Hepatocyte (in vitro differentiated cells): Measurements from ENCODE around the gene HECTD1.

Experiments used
- EZH2 ChIP-seq: fragments of 200-600 bp; sonication (generic); IDR thresholded peaks from 2 replicates; pipeline ENCODE4 v1.6.1; 2016; ENCODE audit warnings: antibody characterized with exemption, mild to moderate bottlenecking, borderline replicate concordance
- EZH2phosphoT487 ChIP-seq: fragments of 200-600 bp; sonication (generic); IDR thresholded peaks from one replicate; pipeline ENCODE4 v1.6.1; 2018; ENCODE audit warnings: antibody characterized with exemption, mild to moderate bottlenecking, low read depth, moderate library complexity; ENCODE audit not compliant: unreplicated experiment, severe bottlenecking
- TF ChIP-seq, protein P1 (sequence below): fragments of 200-600 bp; sonication (generic); IDR thresholded peaks from 2 replicates; pipeline ENCODE4 v1.5.1; 2016; ENCODE audit warnings: antibody characterized with exemption, mild to moderate bottlenecking; ENCODE audit not compliant: poor library complexity

DNA sequence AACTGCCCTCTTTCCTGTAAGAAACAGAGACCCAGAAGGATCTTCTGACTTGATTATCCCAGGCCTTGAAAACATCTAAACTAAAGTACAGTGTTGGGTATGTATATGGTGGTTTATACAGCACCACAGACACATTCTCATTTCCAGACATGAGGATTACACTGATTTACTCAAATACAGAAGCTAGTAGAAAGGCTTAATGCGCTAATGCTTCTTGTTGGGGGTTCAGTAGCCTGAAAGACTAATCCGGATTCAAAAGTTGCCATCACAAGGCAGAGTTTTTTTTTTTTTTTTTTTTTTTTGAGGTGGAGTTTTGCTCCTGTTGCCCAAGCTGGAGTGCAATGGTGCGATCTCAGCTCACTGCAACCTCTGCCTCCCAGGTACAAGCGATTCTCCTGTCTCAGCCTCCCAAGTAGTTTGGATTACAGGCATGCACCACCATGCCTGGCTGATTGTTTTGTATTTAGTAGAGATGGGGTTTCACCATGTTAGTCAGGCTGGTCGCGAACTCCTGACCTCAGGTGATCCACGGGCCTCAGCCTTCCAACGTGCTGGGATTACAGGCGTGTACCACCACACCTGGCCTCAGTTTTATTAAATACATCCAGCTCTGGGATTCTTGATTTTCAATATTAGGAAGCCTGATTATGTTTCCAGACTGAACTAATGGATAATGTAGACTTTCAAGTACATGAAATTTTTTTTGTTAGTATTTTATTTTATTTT lies 46.3 kb upstream of the HECTD1 start:
- TF ChIP-seq, protein P1, sequence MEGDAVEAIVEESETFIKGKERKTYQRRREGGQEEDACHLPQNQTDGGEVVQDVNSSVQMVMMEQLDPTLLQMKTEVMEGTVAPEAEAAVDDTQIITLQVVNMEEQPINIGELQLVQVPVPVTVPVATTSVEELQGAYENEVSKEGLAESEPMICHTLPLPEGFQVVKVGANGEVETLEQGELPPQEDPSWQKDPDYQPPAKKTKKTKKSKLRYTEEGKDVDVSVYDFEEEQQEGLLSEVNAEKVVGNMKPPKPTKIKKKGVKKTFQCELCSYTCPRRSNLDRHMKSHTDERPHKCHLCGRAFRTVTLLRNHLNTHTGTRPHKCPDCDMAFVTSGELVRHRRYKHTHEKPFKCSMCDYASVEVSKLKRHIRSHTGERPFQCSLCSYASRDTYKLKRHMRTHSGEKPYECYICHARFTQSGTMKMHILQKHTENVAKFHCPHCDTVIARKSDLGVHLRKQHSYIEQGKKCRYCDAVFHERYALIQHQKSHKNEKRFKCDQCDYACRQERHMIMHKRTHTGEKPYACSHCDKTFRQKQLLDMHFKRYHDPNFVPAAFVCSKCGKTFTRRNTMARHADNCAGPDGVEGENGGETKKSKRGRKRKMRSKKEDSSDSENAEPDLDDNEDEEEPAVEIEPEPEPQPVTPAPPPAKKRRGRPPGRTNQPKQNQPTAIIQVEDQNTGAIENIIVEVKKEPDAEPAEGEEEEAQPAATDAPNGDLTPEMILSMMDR, result no peak
- TF ChIP-seq EZH2 (no peak), EZH2phosphoT487 (no peak)
